DND-41 (cell line): ENCODE measurements around the gene VPS37D.

Source experiments
- ATAC-seq: fragments of 200-7000 bp; cut with Tn5 transposase; 3 replicates; pipeline ENCODE4 v1.9.1; 2021; ENCODE audit warnings: low read depth; ENCODE audit not compliant: insufficient read depth
- DNase-seq: peaks from one replicate; pipeline ENCODE4 v3.0.0-alpha.2; 2020
- H2AFZ ChIP-seq: 2 replicates; pipeline ENCODE4 v1.6.0; 2012; ENCODE audit warnings: low read depth, low read length
- H3K27ac ChIP-seq: 2 replicates; pipeline ENCODE4 v1.5.1; 2012; ENCODE audit warnings: low read length, inconsistent platforms
- H3K27me3 ChIP-seq: fragments of 200-600 bp; sonication (generic); 2 replicates; pipeline ENCODE4 v1.6.0; 2012; ENCODE audit warnings: low read length, mild to moderate bottlenecking, inconsistent platforms; ENCODE audit not compliant: insufficient read depth, poor library complexity
- H3K36me3 ChIP-seq: 2 replicates; pipeline ENCODE4 v1.5.1; 2012; ENCODE audit warnings: low read length, inconsistent platforms; ENCODE audit not compliant: insufficient read depth
- H3K4me1 ChIP-seq: 2 replicates; pipeline ENCODE4 v1.5.1; 2012; ENCODE audit warnings: mild to moderate bottlenecking, low read length; ENCODE audit not compliant: insufficient read depth
- H3K4me2 ChIP-seq: 2 replicates; pipeline ENCODE4 v1.6.0; 2012; ENCODE audit warnings: mild to moderate bottlenecking, moderate library complexity, low read length, inconsistent platforms; ENCODE audit not compliant: insufficient read depth
- H3K4me3 ChIP-seq, 2 experiments: fragments of 200-600 bp in 1 of 2; shearing (Covaris generic) in 1 of 2; 2 replicates each; pipeline ENCODE4 v1.5.1; 2012 to 2016; ENCODE audit warnings: inconsistent platforms in 2 of 2, low read length in 2 of 2, mild to moderate bottlenecking in 2 of 2, low read depth in 1 of 2, moderate library complexity in 1 of 2
- H3K79me2 ChIP-seq: 2 replicates; pipeline ENCODE4 v1.6.0; 2012; ENCODE audit warnings: low read length, inconsistent platforms; ENCODE audit not compliant: insufficient read depth
- H3K9ac ChIP-seq: 2 replicates; pipeline ENCODE4 v1.6.0; 2012; ENCODE audit warnings: low read depth, mild to moderate bottlenecking, inconsistent platforms, low read length, moderate library complexity
- H3K9me3 ChIP-seq: 2 replicates; pipeline ENCODE4 v1.5.1; 2012; ENCODE audit warnings: low read length, moderate library complexity, mild to moderate bottlenecking, inconsistent platforms; ENCODE audit not compliant: insufficient read depth, severe bottlenecking
- H4K20me1 ChIP-seq: 2 replicates; pipeline ENCODE4 v1.6.0; 2012; ENCODE audit warnings: low read length; ENCODE audit not compliant: insufficient read depth
- EZH2 ChIP-seq: IDR thresholded peaks from 3 replicates; pipeline ENCODE4 v1.6.1; 2012; ENCODE audit warnings: borderline replicate concordance, low read depth, mild to moderate bottlenecking, moderate library complexity, low read length, inconsistent platforms; ENCODE audit not compliant: severe bottlenecking
- TF ChIP-seq, protein P1 (sequence below): IDR thresholded peaks from 2 replicates; pipeline ENCODE4 v1.5.1; 2012; ENCODE audit warnings: borderline replicate concordance, low read length, moderate library complexity, mild to moderate bottlenecking; ENCODE audit not compliant: poor library complexity, severe bottlenecking; ENCODE audit errors: extremely low read depth

Gene VPS37D

DNA sequence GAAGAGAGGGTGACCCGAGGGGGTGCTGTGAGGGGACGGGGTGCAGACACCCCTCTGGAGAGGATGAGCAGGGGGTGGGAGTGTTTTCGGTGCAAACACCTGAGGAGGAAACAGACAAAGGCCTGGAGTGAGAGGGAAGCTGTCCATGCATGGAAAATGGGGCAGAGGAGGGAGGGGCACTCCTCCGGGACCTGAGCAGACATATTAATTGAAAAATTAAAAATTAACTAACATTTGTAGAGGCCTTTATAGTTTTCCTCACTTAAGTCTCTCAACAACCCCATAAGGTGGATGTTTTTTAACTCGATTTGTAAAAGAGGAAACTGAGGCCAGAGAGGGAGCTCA, 1.2 kb downstream of the VPS37D start:
- TF ChIP-seq, protein P1, sequence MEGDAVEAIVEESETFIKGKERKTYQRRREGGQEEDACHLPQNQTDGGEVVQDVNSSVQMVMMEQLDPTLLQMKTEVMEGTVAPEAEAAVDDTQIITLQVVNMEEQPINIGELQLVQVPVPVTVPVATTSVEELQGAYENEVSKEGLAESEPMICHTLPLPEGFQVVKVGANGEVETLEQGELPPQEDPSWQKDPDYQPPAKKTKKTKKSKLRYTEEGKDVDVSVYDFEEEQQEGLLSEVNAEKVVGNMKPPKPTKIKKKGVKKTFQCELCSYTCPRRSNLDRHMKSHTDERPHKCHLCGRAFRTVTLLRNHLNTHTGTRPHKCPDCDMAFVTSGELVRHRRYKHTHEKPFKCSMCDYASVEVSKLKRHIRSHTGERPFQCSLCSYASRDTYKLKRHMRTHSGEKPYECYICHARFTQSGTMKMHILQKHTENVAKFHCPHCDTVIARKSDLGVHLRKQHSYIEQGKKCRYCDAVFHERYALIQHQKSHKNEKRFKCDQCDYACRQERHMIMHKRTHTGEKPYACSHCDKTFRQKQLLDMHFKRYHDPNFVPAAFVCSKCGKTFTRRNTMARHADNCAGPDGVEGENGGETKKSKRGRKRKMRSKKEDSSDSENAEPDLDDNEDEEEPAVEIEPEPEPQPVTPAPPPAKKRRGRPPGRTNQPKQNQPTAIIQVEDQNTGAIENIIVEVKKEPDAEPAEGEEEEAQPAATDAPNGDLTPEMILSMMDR = no peak
- TF ChIP-seq EZH2 = no peak
- Histone ChIP-seq H4K20me1 (no peaks in the 10 kb centered on the region), H3K79me2 (no peaks in the 10 kb centered on the region), H3K9me3 (no peaks in the 10 kb centered on the region), H3K9ac (peak overlapping the region; percentile 59; the same call in 1 of the 2 replicates), H3K27me3 (peaks cover 6% of the 10 kb centered on the region), H3K36me3 (no peaks in the 10 kb centered on the region), H3K4me1 (peaks cover 11% of the 10 kb centered on the region), H3K4me3 (peak overlapping the region in 1 of 2 experiments; percentile 56; a peak in 2 of 4 replicates), H3K4me2 (peak overlapping the region; percentile 76), H3K27ac (no peak overlapping the region), H2AFZ (no peak overlapping the region)
- DNase-seq (no peak), ATAC-seq (no peak)

DNA sequence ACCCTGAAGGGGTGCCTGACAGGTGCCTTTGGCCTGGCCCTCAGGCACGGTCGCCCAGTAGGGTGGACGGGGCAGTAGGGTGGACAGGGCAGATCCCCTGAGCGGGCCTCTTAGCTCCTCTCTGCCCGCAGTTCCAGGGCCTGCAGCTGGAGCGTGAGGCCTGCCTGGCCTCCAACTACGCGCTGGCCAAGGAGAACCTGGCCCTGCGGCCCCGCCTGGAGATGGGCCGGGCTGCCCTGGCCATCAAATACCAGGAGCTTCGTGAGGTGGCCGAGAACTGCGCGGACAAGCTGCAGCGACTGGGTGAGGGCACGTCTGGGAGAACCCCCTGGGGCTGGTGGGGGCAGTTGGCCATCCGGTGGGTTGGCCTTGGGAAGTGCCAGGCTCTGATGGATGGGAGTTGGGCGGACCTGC, 1.7 kb downstream of the VPS37D start:
- Histone ChIP-seq H3K9ac (no peak overlapping the region), H3K27ac (no peak overlapping the region), H2AFZ (no peak overlapping the region), H3K4me1 (peaks cover 11% of the 10 kb centered on the region), H3K4me3 (no peak overlapping the region), H3K27me3 (peaks cover 6% of the 10 kb centered on the region), H3K9me3 (no peaks in the 10 kb centered on the region), H4K20me1 (no peaks in the 10 kb centered on the region), H3K4me2 (no peak overlapping the region), H3K79me2 (no peaks in the 10 kb centered on the region), H3K36me3 (no peaks in the 10 kb centered on the region)
- ATAC-seq = no peak
- DNase-seq = no peak
- TF ChIP-seq EZH2 = no peak
- TF ChIP-seq, protein P1 = no peak

DNA sequence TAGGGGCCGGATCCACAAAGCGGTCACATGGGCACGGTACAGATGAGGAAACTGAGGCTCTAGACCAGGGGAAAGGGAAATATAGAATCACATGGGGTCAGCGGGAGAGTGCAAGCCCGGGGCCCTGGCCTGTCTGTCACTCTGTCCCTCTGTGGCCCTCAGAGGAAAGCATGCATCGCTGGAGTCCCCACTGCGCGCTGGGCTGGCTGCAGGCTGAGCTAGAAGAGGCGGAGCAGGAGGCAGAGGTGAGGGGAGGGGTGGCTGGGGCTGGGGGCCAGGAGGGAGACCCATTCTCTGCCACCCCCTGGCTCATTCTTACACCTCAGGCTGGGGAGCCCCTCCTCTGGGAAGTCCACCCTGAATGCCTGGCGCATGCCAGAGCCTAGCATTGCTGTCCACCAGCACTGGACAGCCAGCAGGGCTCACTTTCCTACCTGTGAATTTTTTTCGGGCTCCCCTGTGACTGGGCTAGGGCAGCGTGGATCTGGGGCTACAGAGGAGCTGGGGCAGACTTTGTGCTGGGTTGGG, 2.3 kb downstream of the VPS37D start:
- Histone ChIP-seq H3K79me2 (no peaks in the 10 kb centered on the region), H2AFZ (no peak overlapping the region), H4K20me1 (no peaks in the 10 kb centered on the region), H3K9me3 (no peaks in the 10 kb centered on the region), H3K4me2 (no peak overlapping the region), H3K27ac (no peak overlapping the region), H3K9ac (no peak overlapping the region), H3K27me3 (peaks cover 6% of the 10 kb centered on the region), H3K36me3 (no peaks in the 10 kb centered on the region), H3K4me3 (no peak overlapping the region), H3K4me1 (peaks cover 11% of the 10 kb centered on the region)
- DNase-seq = no peak
- TF ChIP-seq EZH2 = no peak
- TF ChIP-seq, protein P1 = no peak
- ATAC-seq = no peak

DNA sequence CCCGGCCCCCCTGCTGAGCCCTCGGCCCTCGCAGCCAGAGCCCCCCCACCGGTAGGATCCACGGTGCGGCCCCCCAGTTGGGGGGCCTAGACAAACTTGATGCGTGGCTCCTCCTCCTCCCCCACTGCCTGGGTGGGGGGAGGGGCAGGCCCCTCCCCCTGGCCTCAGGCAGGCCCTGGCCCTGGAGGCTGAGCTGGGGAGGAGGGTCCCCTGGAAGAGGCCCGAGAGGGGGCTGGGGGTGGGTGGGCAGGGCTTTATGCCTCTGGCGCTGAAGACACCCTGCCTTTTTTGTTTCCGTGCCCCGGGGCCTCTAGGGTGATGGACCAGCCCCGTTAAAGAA, 3.7 kb downstream of the VPS37D start:
- Histone ChIP-seq H4K20me1 (no peaks in the 10 kb centered on the region), H3K4me1 (peaks cover 11% of the 10 kb centered on the region), H2AFZ (no peak overlapping the region), H3K4me3 (no peak overlapping the region), H3K9me3 (no peaks in the 10 kb centered on the region), H3K27me3 (peaks cover 6% of the 10 kb centered on the region), H3K4me2 (no peak overlapping the region), H3K36me3 (no peaks in the 10 kb centered on the region), H3K79me2 (no peaks in the 10 kb centered on the region), H3K9ac (no peak overlapping the region), H3K27ac (no peak overlapping the region)
- ATAC-seq = no peak
- no peak for DNase-seq
- TF ChIP-seq, protein P1 = no peak
- TF ChIP-seq EZH2 = no peak
